ENCODE measurements around the gene LRSAM1.

GRCh38 chr9:127514468-127514867 is 63.2 kb downstream of the LRSAM1 start:
- TF ChIP-seq SNAI2 (CRISPR knock-in tag; IDR thresholded peaks at IDR 0.05) (no peak), OSR1 (CRISPR knock-in tag; IDR thresholded peaks at IDR 0.05) (no peak), CREB5 (CRISPR knock-in tag; IDR thresholded peaks at IDR 0.05; ENCODE audit: low read depth) (no peak), CSRNP3 (CRISPR knock-in tag; IDR thresholded peaks at IDR 0.05) (no peak), ARNTL (CRISPR knock-in tag; IDR thresholded peaks at IDR 0.05; ENCODE audit: borderline replicate concordance, low read depth) (no peak), TOX (CRISPR knock-in tag; IDR thresholded peaks at IDR 0.05; ENCODE audit: borderline replicate concordance) (no peak), ZFP3 (CRISPR knock-in tag; IDR thresholded peaks at IDR 0.05) (no peak), PATZ1 (CRISPR knock-in tag; IDR thresholded peaks at IDR 0.05; ENCODE audit: borderline replicate concordance) (no peak), ZNF565 (CRISPR knock-in tag; conservative IDR thresholded peaks at IDR 0.05; ENCODE audit: low read depth) (no peak), ESRRG (CRISPR knock-in tag; IDR thresholded peaks at IDR 0.05) (no peak), ZNF8 (CRISPR knock-in tag; IDR thresholded peaks at IDR 0.05) (no peak)
- TF ChIP-seq, protein P1, sequence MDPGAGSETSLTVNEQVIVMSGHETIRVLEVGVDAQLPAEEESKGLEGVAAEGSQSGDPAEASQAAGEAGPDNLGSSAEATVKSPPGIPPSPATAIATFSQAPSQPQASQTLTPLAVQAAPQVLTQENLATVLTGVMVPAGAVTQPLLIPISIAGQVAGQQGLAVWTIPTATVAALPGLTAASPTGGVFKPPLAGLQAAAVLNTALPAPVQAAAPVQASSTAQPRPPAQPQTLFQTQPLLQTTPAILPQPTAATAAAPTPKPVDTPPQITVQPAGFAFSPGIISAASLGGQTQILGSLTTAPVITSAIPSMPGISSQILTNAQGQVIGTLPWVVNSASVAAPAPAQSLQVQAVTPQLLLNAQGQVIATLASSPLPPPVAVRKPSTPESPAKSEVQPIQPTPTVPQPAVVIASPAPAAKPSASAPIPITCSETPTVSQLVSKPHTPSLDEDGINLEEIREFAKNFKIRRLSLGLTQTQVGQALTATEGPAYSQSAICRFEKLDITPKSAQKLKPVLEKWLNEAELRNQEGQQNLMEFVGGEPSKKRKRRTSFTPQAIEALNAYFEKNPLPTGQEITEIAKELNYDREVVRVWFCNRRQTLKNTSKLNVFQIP (CRISPR knock-in tag; IDR thresholded peaks at IDR 0.05; ENCODE audit: borderline replicate concordance, low read depth), result no peak

Data from SK-N-SH treated with all-trans-retinoic acid at 6 μM for 48 hours (cell line).